HL-60 (cell line): Measurements from ENCODE around the gene RTP5.

Experiments
- DNase-seq, 2 experiments: peaks; one replicate each; pipeline ENCODE4 v3.0.0-alpha.2; 2010 to 2020; ENCODE audit warnings: low read depth in 1 of 2, low spot score in 1 of 2
- H3K27ac ChIP-seq: fragments of 250-450 bp; sonication (Bioruptor Pico); replicated peaks from 2 replicates; pipeline ENCODE4 v1.5.1; 2020; ENCODE audit warnings: mild to moderate bottlenecking, moderate library complexity
- H3K27me3 ChIP-seq: fragments of 250-450 bp; sonication (Bioruptor Pico); 2 replicates; pipeline ENCODE4 v1.5.1; 2021; ENCODE audit warnings: mild to moderate bottlenecking, moderate library complexity; ENCODE audit not compliant: insufficient read depth, poor library complexity, severe bottlenecking
- H3K4me3 ChIP-seq: replicated peaks from 2 replicates; pipeline ENCODE4 v1.5.1; 2011; ENCODE audit warnings: mild to moderate bottlenecking, control low read depth, low read length; ENCODE audit not compliant: insufficient read depth
- CTCF ChIP-seq: IDR thresholded peaks from one replicate; pipeline ENCODE4 v1.5.1; 2011; ENCODE audit warnings: low read length, control low read depth, inconsistent platforms; ENCODE audit not compliant: insufficient read depth
- GABPA ChIP-seq: IDR thresholded peaks from 2 replicates; pipeline ENCODE4 v1.6.1; 2012; ENCODE audit warnings: low read depth
- POLR2AphosphoS5 ChIP-seq: IDR thresholded peaks from 2 replicates; pipeline ENCODE4 v1.6.1; 2012; ENCODE audit warnings: low read depth
- REST ChIP-seq: IDR thresholded peaks from 2 replicates; pipeline ENCODE4 v1.6.1; 2012; ENCODE audit warnings: low read depth; ENCODE audit not compliant: insufficient replicate concordance
- SPI1 ChIP-seq: IDR thresholded peaks from 2 replicates; pipeline ENCODE4 v1.6.1; 2012; ENCODE audit warnings: low read depth, mild to moderate bottlenecking, borderline replicate concordance

RTP5 gene

DNA sequence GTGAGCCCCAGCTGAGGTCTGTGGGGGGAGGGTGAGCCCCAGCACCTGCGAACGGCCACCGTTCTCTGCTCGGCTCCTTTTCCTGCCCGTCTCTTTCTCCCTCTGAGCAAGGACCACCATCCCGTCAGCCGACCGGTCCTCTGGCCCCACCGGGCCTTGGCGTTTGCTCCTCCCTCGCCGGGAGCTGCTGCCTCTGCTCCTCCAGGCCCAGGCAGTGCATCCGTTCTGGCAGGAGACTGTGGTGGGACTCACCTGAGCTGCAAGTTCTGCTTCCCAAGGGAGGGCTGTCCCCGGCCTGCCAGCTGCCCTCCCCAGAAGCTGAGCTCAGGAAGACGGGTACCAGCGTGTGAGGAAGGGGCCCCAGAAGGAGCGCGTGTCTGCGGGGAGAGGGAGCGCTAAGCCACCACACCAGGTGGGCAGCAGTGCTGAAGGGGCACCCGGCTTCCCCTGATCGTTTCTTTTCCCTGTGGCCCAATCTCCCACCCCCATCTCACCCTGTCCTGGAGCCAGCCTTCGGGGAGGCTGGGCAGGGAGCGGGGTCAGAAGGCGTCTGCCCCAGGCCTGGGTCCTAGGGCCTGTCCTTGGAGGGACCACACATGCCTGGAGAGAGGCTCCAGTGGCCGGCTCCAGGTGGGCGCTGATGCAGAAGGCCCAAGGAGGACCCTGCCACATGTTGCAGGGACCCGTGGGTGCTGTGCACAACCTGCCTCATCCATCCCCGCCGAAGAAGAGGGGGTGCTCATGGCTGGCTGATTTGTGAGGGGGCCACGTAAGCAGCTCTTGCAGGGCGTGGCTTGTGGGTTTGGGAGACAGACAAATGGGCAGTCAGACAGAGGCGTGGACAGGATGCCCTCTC lies 2.5 kb upstream of the RTP5 start:
- H3K27me3 ChIP-seq, result peaks cover 70% of the 10 kb centered on the region
- no peak for DNase-seq
- no peak overlapping the region for H3K27ac ChIP-seq
- no peak overlapping the region for H3K4me3 ChIP-seq
- TF ChIP-seq REST, result no peak
- TF ChIP-seq GABPA, result no peak

- H3K27me3 ChIP-seq, result peaks cover 70% of the 10 kb centered on the region
- TF ChIP-seq POLR2AphosphoS5 (no peak), REST (no peak), SPI1 (no peak)
- no peak overlapping the region for H3K4me3 ChIP-seq
- no peak for DNase-seq
- no peak overlapping the region for H3K27ac ChIP-seq
Observed at GRCh38 chr2:241867776-241868420, 1.6 kb upstream of the RTP5 start.

DNA sequence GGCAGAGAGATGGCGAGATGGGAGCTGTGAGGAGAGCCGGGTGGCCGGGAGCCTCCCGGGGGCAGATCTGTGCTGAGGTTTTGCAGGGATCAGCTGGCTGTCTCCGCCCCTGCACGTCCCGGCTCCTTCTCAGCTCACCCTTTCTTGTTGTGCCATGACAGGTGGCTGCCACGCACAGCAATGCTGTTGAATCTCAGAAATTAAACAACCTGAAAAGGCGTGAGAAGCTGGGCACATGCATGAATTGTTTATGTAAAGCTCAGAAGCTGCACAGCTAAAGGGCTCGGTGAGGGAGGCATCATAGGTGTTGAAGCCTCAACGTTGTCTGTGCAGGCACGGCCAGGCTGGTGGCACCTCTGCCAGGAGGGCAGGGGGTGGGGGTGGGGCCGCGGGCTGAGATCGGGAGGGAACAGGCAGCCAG lies 858 bp upstream of the RTP5 start:
- H3K27ac ChIP-seq, result no peak overlapping the region
- no peak for DNase-seq
- TF ChIP-seq POLR2AphosphoS5, result no peak
- no peak for TF ChIP-seq CTCF
- no peak for TF ChIP-seq REST
- no peak for TF ChIP-seq SPI1
- H3K27me3 ChIP-seq, result peaks cover 63% of the 10 kb centered on the region
- H3K4me3 ChIP-seq, result no peak overlapping the region

DNA sequence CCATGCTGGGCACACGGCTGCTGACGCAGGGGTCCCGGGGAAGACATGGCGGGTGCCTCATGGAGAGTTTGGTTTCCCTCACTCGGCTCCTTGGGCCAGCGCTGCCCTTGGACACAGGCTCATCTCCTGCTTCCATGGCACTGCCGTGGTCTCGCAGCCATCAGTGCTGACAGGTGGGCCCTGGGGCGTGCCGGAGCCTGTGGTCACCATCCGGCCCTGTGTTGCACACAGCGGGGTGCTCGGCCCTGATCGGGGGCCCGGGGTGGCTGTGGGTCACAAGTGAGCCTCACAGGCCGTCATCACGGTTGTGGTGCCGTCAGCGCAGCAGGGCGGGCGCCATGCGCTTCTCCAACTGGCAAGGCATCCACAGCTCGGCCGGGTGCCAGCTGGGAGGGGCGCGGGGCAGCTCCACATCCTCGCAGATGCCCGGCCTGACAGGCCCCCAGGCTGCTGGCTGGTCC lies 582 bp downstream of the RTP5 start:
- no peak overlapping the region for H3K27ac ChIP-seq
- no peak for TF ChIP-seq REST
- TF ChIP-seq POLR2AphosphoS5, result no peak
- no peak for TF ChIP-seq CTCF
- TF ChIP-seq SPI1, result no peak
- TF ChIP-seq GABPA, result no peak
- DNase-seq, result no peak
- H3K27me3 ChIP-seq, result peaks cover 58% of the 10 kb centered on the region
- H3K4me3 ChIP-seq, result no peak overlapping the region
